Urothelium cell line (cell line): ENCODE results near the gene TEX22.

Source experiments
- DNase-seq: peaks from one replicate; pipeline ENCODE4 v3.0.0; 2011; ENCODE audit warnings: low spot score, mixed read lengths
- FAIRE-seq: peaks from 2 replicates; lab custom pipeline; 2011; peaks lifted over from hg19 to GRCh38; lab: Jason Lieb, UNC

Gene TEX22

GRCh38 chr14:105384041-105384557 is 14.2 kb upstream of the TEX22 start:
- FAIRE-seq (no peak), DNase-seq (no peak)

- no peak for DNase-seq
- FAIRE-seq = no peak
Observed at GRCh38 chr14:105384605-105385321, 13.6 kb upstream of the TEX22 start.

- DNase-seq (no peak), FAIRE-seq (no peak)
Observed at GRCh38 chr14:105385322-105385637, 13.1 kb upstream of the TEX22 start.

- FAIRE-seq (no peak), DNase-seq (no peak)
Observed at GRCh38 chr14:105385698-105386365, 12.5 kb upstream of the TEX22 start.

GRCh38 chr14:105386581-105387529 is 11.5 kb upstream of the TEX22 start:
- FAIRE-seq (no peak), DNase-seq (no peak)

- no peak for DNase-seq
- no peak for FAIRE-seq
Observed at GRCh38 chr14:105387530-105387922, 10.8 kb upstream of the TEX22 start.

GRCh38 chr14:105388110-105388951 is 10.0 kb upstream of the TEX22 start:
- no peak for FAIRE-seq

GRCh38 chr14:105388976-105389375 is 9.4 kb upstream of the TEX22 start:
- no peak for DNase-seq
- FAIRE-seq = no peak

More at GRCh38 chr14:105388110-105388951, 10.0 kb upstream of the TEX22 start:
- DNase-seq = no peak

- DNase-seq (no peak), FAIRE-seq (no peak)
Observed at GRCh38 chr14:105389534-105389933, 8.8 kb upstream of the TEX22 start.

GRCh38 chr14:105389976-105390848 is 8.1 kb upstream of the TEX22 start:
- no peak for FAIRE-seq
- no peak for DNase-seq

GRCh38 chr14:105390849-105391500 is 7.4 kb upstream of the TEX22 start:
- no peak for FAIRE-seq
- no peak for DNase-seq

GRCh38 chr14:105391541-105391940 is 6.8 kb upstream of the TEX22 start:
- no peak for FAIRE-seq
- no peak for DNase-seq

GRCh38 chr14:105392131-105393090 is 5.9 kb upstream of the TEX22 start:
- no peak for DNase-seq
- FAIRE-seq = no peak

- no peak for FAIRE-seq
Observed at GRCh38 chr14:105393151-105393550, 5.2 kb upstream of the TEX22 start.

GRCh38 chr14:105394714-105395537 is 3.4 kb upstream of the TEX22 start:
- DNase-seq = no peak
- no peak for FAIRE-seq

More at GRCh38 chr14:105393151-105393550, 5.2 kb upstream of the TEX22 start:
- no peak for DNase-seq

- no peak for FAIRE-seq
Observed at GRCh38 chr14:105395538-105395854, 2.8 kb upstream of the TEX22 start.

GRCh38 chr14:105397350-105397931 is 897 bp upstream of the TEX22 start:
- FAIRE-seq = no peak
- no peak for DNase-seq

More at GRCh38 chr14:105395538-105395854, 2.8 kb upstream of the TEX22 start:
- DNase-seq = no peak
